ENCODE measurements around the gene ACER1.

DNA sequence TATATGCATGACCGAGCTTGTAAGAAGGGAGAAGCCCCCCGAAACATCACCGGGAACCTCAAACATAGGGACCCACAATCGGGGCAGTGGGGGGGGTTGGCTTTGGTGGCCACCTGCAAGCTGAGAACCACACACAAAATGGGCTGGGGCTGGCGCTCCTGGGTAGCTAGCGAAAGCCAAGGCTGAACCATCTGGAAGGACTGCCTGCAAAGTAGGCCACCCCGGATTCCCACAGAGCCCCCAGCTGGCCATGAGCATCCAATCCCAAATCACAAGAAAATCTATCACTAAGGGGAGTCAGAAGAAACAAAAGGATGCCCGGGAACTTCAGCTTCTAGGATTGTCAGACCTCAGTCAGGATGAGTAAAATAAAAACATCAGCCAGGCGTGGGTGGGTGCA, 45.1 kb upstream of the ACER1 start:
- TF ChIP-seq ZNF792 (CRISPR knock-in tag; IDR thresholded peaks at IDR 0.05) (no peak), FOXP1 (IDR thresholded peaks at IDR 0.05) (no peak), FOXP1 (CRISPR knock-in tag; IDR thresholded peaks at IDR 0.05) (no peak), POLR2A (IDR thresholded peaks at IDR 0.05; ENCODE audit: insufficient read depth in 1 of 2, low read depth in 2 of 2, low read length in 2 of 2) (no peak), SP2 (CRISPR knock-in tag; IDR thresholded peaks at IDR 0.05) (no peak), HCFC1 (IDR thresholded peaks at IDR 0.05; ENCODE audit: low read depth, low read length) (no peak), SIN3A (IDR thresholded peaks at IDR 0.05; ENCODE audit: borderline replicate concordance, low read depth, low read length) (no peak)
- TF ChIP-seq, protein P1, sequence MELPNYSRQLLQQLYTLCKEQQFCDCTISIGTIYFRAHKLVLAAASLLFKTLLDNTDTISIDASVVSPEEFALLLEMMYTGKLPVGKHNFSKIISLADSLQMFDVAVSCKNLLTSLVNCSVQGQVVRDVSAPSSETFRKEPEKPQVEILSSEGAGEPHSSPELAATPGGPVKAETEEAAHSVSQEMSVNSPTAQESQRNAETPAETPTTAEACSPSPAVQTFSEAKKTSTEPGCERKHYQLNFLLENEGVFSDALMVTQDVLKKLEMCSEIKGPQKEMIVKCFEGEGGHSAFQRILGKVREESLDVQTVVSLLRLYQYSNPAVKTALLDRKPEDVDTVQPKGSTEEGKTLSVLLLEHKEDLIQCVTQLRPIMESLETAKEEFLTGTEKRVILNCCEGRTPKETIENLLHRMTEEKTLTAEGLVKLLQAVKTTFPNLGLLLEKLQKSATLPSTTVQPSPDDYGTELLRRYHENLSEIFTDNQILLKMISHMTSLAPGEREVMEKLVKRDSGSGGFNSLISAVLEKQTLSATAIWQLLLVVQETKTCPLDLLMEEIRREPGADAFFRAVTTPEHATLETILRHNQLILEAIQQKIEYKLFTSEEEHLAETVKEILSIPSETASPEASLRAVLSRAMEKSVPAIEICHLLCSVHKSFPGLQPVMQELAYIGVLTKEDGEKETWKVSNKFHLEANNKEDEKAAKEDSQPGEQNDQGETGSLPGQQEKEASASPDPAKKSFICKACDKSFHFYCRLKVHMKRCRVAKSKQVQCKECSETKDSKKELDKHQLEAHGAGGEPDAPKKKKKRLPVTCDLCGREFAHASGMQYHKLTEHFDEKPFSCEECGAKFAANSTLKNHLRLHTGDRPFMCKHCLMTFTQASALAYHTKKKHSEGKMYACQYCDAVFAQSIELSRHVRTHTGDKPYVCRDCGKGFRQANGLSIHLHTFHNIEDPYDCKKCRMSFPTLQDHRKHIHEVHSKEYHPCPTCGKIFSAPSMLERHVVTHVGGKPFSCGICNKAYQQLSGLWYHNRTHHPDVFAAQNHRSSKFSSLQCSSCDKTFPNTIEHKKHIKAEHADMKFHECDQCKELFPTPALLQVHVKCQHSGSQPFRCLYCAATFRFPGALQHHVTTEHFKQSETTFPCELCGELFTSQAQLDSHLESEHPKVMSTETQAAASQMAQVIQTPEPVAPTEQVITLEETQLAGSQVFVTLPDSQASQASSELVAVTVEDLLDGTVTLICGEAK (IDR thresholded peaks at IDR 0.05) = no peak
- TF ChIP-seq, protein P1 (CRISPR knock-in tag; IDR thresholded peaks at IDR 0.05) = no peak
